ENCODE measurements around the gene FOXO3.

The FOXO3 gene

DNA sequence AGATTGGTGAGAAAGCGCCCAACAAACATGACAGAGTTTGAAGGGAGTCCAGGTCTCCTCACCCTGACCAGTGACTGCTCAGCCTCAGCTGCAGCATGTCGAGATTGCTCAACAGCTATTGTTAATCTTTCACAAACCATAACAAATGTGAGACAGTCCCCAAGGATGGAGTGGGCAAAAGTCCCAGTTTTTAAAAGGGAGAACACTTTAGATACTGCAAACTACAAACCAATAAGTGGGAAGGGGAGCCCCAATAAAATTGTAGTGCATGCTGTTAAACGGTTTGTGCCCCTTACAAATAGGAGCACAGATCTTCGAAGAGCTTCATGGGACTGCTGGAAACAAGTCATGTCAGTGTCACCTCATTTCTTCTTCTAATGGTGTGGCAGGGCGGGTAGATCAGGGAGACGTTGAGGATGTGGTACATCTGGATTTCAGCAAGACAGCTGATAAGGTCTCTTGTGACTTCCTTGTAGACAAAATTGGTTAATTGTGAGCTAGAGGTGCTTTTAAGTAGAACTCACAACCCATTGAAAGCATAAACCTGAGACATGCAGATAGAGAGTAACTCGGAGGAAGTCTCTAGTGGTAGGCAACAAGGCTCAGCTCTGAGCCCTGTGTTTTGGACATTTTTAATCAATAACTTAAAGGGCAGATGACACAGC, 153.5 kb downstream of the FOXO3 start:
- DNase-seq (ENCODE audit: low read depth): peak; percentile 75

DNA sequence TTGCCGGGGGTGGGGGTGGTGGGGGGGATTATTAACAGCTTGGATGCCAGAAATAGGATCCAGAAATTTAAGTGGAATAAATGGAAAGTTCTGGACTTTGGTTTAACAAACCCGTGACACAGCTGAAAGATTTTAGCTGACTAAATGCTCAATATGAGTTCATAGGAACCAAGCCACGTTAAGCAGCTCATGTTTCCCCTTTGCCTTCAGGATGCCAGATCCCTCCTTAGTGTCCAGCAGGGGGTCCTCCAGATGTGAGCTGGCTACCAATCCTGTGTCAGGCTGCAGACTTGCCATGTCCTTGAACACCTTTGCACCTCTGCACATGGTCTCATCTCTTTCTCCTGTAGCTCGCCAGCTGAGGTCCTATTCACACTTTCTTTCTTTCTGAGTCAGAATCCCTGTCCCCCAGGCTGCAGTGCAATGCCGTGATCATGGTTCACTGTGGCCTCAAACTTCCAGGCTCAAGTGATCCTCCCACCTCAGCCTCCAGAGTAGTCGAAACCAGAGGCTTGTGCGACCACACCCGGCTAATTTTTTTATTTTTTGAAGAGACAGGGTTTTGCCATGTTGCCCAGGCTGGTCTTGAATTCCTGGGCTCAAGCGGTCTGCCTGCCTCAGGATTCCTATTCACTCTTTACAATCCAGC, 154.2 kb downstream of the FOXO3 start:
- DNase-seq (ENCODE audit: low read depth): peak; percentile 30

DNA sequence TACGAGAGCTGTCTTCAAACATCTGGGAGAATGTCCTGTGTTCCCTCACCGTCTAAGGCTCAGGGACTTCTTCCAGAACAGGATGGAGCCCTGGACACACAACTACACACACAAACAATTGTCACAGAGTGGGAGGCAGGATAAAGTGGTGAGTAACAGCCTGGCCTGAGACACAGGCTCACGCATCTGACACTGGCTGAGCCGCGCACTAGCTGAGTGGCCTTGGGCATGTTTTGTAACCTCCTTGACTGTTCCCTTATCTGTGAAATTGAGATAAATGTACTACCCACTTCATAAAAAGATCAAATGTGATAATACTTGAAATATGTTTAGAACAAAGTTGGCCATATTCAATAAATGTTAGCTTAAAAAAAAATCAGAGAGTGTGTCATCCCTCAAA, 155.1 kb downstream of the FOXO3 start:
- no peak for DNase-seq (ENCODE audit: low read depth)

DNA sequence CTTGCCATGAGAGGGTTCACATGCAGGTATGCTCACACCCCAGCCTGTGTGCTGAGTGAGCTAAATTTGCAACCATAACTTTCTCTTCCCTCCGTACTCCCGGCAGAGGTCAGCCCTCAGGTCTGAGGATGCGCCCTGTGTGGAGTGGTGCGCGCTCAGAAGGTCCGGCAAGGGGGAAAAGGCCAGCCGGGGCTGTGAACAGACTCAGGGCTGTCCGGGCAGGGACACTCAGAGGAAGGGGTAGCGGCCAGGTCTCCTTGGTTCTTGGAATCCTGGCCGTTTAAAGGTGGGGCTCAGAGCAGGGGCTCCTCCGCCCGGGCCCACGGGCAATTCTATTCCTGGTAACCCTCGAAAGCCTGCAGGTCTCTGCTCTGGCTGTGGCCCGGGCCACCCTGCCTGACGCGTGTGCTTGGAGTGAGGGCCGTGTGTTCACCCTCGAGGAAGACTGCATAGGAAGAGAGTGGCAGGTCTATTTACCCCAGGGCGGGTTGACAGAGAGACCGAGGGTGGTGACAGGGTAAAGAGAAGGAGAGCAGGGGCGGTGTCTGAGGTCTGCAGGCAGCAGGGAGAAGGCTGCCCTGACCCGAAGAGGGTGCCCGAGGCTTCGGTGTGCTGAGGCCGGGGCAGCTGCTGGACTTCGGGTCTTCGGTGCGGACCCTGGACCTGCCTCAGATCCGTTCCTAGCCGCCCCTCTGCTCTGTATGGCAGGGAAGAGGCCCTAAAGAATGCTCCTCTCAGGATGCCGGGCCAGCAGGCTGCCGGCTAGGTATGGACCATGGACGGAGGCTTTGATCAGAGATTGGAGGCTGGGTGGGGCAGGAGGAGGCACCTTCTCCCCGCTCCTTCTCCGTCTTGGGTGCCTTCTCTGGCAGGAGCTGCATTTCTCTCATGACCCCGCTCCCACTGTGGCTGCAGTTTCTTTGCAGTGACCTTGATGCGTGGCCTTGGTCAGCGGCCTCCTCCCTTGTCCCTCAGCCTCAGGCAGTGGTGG, 156.4 kb downstream of the FOXO3 start:
- DNase-seq (ENCODE audit: low read depth): no peak

DNA sequence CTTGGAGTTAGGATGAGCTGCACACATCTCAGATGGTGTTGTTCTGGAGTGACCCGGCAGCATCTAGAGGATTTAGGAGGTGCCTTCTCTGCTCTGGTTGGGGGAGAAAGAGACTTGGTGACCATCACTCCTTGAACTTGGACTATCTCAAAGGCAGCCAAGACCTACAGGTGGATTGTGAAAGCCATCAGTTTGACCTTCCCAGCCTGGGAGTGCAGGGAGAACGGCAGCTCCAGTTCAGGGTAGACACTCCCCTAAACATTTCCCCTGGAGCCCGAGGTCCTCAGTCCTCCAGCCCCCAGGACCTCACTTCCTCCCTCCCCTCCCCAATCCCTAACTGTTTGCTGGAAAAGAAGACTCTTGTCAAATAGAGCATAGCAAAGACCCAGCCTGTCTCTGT, 158.8 kb downstream of the FOXO3 start:
- no peak for DNase-seq (ENCODE audit: low read depth)

DNA sequence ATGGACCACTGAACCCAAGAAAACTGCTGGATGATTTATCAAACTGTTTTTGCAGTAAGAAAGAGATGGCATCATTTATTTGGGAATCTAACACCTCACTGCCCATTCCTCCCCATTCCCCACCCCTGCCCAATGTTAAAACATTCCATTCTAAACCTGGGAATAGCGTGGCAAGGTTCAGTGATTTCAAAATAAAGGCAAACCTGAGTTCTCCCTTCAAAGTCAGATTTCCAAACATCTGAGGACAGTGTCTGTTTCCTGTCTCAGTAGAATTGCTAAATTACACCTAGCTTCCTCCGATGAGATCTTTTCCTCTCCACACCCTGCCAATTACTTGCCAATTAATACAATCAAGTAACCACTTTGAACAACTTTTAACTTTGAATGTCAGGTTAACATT, 160.1 kb downstream of the FOXO3 start:
- DNase-seq (ENCODE audit: low read depth): no peak

DNA sequence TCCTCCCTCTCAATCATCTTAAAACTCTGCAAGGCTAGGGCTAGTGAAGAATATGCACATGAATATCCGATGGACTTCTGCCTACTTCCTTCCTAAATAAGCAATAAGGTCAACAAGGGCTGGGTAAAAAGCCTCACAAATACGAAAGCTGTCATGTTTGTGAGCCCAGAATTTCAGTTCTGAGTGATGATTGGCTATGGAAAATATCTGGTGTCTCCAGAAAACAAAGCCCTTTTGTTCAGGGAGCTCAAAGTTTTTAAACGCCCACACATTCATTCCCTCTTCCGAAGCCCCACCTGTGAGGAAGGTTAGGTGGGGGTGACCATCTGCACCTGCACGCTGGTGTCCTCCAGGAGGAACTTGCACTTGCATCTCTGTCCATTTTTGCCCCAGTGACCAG, 160.6 kb downstream of the FOXO3 start:
- DNase-seq (ENCODE audit: low read depth): no peak

DNA sequence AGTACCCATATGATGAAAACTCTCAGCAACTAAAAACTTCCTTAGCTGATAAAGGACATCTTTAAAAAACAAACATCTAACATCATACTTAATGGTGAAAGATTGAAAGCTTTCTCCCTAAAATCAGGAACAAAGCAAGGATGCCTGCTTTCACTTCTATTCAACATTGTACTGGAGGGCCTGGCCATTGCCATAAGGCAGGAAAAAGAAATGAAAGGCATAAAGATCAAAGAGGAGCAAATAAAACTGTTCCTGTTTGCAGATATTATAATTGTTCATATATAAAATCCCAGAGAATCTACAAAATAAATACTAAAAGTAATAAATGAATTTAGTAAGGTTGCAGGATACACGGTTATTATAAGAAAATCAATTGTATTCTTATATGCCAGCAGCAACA, 162.9 kb downstream of the FOXO3 start:
- no peak for DNase-seq (ENCODE audit: low read depth)

DNA sequence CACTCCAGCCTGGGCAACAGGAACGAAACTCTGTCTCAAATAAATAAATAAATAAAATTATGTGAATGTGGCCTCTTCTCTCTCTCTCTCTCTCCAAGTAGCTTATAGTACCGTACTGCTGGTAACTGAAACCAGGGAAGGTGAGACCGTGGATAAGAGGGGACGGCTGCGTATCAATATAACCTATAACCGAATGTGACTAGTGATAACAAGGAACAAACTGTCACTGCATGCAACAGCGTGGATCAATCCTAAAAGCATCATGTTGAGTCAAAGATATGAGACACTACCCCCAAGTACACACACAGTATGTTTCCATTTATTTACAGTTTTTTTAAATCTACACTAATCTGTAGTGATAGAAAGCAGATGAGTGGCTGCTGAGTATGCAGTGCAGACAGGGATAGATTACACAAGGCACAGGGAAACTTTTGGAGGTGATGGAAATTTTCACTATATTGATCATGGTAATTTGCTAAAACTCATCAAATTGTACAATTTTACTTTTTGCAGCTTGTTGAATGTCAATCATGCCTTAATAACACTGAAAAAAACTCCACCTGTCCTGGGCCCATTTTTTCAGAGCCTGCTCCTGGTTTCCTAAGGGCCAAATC, 166.1 kb downstream of the FOXO3 start:
- DNase-seq (ENCODE audit: low read depth): no peak

DNA sequence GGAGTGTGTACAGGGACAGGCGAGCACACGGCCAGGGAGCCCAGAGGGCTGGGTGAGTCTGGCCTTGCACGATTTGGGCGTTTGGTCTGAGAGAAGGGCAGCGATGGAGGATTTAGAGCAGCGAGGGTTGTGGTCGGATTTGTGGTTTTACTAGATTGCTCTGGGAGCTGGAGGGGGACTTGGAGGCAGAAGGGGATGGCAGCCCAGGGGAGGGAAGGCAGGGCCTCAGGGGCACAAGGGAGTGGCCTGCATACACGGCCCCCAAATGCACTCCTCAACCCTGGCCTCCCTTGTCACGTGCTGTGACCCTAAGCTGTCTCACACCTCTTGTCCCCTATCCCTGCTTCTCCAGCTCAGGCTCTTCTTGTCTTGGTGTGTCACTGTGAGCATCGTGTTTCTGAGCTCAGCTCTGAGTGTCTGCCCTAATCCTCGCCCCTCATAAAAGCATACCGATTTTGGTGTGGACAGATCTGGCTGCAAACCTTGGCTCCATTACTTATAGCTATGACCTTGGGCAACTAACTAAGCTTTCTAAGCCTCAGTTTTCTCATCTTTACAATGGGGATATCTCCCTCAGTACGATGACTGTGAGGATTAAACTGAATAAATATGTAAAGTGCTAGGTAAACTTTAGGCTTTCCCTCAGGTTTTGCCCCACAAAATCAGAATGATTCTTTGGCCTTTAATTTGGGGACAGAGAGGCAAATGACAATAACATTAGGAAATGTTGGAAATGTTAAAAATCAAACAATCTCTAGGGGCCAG, 167.4 kb downstream of the FOXO3 start:
- no peak for DNase-seq (ENCODE audit: low read depth)

DNA sequence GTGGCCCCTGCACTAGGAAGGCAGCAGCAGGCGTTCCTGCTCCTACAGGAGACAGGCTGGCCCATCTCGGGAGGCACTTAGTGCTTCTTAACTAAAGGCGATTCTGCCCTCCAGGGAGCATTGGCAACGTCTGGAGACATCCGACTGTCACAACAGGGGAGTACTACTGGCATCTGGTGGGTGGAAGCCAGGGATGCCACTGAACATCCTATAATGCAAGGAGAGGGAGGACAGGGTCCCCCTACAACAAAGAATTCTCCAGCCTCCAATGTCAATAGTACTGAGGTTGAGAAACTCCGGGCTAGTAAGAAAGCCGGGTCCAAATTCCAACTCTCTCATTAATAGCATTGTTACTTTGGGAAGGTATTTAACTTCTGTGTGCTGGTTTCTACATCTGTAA, 168.1 kb downstream of the FOXO3 start:
- no peak for DNase-seq (ENCODE audit: low read depth)

DNA sequence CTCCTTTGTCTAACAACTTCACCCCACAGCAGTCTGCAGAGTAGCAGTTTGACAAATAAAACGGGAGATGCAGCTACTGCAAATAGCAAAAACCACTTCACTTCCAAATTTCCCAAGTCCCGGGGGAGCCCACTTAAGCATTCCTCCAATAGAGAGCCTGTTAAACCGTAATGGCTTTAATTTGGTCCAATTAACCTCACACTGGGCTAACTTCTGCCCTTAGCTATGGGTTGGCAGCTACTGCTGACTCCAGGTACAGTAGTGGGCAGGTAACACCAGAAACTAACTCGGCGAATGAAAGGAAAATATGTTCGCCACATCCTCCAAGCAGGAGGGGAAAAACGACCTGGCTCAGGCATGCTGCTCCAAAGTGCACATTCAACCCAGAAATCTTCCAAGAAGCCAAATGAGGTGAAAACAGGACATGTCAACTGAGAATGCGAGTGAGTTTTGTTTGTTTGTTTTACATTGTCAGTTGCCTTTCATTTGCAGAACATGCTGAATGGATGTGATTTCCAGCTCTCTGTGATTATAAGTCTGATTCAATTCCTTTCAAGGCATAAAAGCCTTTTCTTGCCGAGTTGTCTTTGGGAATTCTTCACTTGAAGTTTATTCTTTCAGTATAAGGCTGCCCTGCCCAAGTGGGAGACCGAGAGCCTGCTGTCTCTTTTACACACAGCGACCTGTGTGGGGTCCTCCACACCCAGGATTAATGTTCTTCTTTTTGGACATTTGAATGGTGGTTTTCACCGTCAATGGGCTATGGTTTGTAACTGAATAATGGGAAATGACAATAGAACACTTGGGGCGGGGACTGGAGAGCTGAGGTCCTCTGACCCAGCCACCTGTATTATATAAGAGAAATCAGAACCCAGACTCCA, 170.2 kb downstream of the FOXO3 start:
- DNase-seq (ENCODE audit: low read depth): no peak

DNA sequence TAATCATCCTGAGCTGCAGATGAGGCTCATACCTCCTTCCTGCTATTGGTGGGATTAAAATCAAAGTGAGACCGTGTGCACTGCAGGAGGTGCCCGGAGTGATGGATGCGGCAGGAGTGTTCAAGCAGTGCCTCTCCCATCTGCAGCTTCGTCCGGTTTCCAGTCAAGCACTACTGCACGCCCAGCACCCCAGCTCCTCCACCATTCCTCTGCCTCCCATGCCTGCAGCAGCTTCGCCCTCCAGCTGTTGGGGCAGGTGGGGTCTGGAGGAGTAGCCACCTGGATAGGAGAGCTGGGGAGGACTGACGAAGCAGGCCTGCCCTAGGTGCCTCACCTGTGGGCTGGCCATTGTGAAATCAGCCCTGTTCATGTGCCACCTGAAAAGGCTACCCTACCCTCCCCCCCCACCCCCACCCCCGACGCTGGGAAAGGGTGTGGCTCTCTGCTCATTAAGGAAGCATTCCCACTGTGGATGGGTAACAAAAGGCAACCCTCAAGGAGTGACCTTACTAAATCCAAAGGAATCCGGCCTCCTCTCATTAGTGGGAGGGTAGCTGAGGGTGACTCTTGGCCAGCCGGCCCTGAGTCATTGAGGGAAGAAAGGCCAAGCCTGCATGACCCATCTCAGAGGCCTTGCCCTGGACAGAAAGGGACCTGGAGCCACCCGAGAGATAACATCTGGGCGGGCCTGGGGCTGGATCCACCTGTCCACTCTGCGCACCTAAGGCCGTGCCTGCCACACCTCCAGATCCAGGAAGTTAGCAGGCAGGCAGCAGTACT, 171.6 kb downstream of the FOXO3 start:
- DNase-seq (ENCODE audit: low read depth): peak; percentile 47

DNA sequence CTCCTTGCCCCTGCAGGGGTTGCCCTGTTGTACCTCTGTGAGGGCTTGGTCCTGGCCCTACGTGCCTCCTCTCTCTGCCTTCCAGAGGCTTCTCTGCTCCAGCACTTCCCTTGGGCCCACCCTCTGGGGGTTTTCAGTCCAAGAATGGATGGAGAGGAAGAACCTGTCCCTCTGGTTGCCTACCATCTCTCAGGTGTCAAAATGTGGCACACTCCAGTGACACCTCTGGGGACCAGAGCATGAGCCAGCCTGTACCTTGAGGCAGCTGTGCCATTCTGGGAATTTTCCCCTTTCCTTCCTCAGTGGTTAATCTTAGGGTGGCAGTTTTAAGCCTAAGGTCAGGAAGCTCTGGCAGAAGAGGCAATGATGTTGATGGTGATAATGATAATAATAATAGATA, 172.3 kb downstream of the FOXO3 start:
- DNase-seq (ENCODE audit: low read depth): no peak

DNA sequence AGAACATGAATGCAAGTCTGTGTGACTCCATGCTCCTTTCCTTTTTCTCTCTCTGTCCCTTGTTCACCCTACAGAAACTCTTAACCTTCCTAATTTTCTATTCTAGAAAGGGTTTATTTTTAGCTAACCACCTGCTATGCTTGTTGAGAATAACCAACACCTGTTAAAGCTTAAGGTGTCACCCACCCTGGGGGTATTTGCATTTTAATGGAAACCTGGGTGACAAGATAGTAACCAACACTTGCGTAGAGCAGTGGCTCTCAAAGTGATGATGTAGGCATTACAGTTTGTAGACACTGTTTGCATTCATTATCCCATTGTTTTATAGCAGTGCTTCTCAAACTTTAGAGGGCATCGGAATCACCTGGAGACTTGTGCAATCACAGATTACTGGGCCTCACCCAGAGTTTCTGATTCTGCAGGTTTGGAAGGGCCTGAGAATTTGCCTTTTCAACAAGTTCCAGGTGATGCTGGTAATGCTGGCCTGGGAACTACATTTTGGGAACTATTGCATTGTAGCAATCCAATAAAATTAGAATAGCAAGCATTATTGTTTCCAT, 173.1 kb downstream of the FOXO3 start:
- DNase-seq (ENCODE audit: low read depth): no peak
